ENCODE measurements around the gene HEATR1. TPM values are rescaled to one million over a fixed set of nuclear protein-coding genes. Genes with fewer than 3 reads are reported as not detected.
A peak's percentile ranks its signal among the peaks of the same experiment; 100 is the strongest.

HEATR1 gene
- total RNA-seq, 1 experiment from 2014 or later, result 21.8 TPM

DNA sequence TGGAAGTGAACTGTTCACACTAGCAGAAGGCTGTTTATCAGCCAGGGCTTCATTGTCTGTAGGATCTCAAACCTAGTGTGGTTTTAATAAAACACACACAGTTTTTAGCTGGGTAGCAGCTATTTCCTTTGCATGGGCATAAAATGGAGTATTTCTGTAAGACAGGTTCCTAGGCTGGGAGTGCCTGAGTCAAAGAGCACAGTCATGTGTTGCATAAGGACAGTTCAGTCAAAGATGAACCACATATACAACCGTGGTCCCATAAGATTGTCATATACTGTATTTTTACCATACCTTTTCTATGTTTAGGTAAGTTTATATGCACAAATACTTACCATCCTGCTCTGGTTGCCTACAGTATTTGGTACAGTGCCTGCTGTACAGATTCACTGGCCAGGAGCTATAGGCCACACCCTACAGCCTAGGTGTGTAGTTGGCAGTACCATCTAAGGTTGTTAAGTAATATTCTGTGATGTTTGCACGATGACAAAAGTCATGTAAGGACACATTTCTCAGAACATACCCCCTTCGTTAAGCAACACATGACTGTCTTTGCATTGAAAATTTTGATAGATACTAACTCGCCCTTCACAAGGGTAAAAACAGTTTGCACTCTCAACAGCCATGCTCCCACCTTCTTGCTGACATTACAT lies 63.4 kb downstream of the HEATR1 start:
- DNase-seq (ENCODE audit: low read depth), result no peak

DNA sequence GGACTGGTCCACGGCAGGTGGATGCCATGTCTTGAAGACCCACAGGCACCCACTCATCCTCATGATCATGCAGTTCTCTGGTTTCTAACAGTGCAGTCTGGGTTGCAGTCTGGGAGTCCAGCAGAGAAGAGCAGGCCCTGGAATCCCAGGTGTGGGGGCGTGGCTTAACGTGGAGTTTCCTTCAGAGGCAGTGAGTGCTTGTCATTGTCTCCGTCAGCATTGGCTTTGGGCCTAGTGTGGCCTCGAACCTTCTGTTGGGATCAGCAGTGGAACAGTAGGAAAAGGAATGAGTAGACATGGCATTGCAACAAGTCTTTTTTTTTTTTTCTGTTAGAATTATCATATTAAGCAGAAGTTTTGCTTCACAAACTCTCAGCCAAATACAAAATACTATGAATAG lies 67.8 kb downstream of the HEATR1 start:
- no peak for DNase-seq (ENCODE audit: low read depth)

DNA sequence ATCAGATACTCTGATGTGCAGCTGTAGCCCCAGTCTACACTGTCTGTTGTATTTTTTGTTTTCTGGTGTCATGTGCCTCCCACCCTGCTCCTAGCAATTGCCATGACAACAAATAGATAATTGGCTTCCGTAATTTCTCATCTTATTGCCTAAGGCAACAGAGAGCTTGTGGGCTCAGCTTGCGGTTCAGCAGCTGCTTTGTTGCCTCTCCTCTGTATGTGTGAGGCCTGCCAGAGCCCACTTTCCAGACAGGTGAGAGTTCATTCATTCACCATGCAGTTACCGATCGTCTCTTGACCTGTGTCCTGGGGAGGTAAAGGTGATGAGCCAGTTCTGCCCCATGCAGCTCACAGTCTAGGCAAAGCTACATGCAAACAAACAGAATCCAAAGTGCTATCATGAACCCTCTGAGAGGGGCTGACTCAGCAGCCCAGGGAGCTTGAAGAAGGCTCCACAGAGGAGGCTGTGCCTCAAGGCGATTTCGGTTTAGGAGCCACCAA lies 68.6 kb downstream of the HEATR1 start:
- DNase-seq (ENCODE audit: low read depth), result no peak

DNA sequence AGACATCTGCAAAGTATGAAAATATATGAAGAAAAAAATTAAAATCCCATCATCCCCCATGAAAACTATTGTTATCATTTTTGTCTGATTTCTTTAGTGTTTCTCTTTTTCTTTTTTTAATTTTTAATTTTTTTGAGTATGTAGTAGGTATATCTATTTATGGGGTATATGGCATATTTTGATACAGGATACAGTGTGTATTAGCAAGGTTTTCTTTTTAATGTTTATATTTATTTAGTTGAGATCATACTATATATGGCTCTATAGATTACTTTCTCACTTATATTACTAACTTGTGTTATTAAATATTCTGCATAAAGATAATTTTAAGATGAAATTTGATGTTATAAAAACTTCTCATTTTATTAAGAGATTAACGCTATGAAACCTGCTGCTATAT lies 69.1 kb downstream of the HEATR1 start:
- DNase-seq (ENCODE audit: low read depth), result no peak

DNA sequence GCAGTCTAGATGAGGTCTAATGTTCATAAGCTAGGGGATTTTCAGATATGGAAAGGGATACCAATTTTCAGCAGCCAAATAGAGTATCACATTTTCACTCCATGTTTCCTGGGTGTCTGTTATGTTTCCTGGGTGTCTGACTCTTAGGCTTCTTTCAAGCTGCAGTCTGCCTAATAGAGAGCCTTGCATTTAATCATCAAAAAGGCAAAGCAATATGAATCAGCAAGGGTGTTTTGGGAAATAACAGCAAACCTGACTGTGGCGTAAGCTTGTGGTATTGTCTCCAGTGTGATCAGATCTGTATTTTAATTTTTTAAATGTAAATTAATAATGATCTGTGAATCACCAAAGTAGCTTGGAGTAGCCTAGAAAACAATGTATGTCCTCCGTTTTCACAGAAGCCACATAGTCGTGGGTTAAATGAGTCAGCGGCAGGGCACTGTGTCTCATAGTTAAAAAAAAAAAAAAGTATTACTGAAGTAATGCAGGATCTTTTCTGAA lies 70.1 kb downstream of the HEATR1 start:
- DNase-seq (ENCODE audit: low read depth), result peak; percentile 74

DNA sequence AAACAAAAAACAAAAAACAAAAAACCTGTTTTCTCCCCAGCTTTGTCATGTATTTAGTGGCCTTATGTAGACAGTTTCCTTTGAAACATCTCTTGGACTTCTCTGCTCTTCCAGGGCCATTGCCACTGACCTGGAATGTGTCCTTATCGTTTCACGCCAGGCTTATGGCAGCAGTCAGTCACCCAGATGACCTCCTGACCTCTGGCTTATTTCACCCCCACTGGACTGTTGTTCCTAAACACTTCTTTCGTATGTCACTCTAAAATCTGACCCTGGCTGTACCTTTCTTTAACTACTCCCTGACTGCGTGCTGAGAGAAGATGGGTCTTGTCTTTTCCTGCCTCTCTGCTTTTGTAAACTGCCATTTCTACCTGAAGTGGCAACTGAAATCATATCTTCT lies 71.5 kb downstream of the HEATR1 start:
- DNase-seq (ENCODE audit: low read depth), result no peak

DNA sequence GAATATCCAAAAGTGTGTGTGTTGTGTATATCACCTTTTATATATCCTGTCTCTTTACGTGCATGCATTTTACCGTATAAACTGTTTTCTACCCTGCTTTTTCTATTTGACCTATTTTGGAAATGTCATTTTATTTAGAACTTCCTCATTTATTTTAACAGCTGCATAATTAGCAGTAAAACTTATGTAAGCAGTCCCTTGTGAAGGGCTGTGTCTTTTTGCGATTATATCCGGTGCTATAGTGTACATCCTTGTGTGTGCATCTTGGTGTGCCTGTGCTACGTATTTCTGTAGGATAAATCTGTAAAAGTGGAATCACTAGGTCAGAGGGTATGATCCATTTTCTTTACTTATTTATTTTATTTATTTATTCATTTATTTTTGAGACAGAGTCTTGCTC lies 73.4 kb downstream of the HEATR1 start:
- no peak for DNase-seq (ENCODE audit: low read depth)

DNA sequence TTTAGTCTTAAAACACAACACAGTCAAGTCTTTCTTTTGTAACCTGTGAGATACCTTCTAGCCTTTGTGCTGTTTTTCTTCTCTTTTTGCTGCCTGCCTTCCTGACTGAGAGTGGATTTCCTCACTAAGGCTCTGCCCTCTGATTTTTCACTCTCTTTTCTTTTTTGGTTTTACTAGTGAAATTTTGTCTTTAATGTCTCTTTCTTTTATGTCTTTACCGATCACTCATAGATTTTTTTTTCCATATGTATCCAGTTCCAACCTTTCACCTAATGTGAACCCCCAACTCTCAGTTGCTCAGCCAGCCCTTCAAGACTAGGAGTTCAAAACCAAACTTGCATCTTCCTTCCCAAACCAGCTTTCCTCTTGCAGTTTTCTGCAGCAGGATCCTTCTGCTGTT lies 74.0 kb downstream of the HEATR1 start:
- no peak for DNase-seq (ENCODE audit: low read depth)

DNA sequence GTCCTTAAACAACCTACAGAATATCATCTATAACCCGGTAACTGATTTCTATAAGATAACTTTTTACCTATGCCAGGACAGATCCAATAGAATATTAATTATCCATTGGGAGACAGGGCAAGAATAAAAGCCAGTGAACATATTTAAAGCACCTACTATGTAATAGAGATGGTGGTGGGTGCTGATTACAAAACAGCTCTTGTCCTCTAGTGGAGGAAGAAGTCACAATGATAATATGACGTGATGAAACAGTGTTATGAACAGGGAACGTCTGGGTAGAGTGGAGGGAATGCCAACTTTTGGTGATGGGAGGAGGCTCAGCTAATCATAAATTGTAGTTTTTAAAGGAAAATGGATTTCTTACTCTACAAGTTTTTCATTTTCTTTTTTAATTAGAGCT lies 78.2 kb downstream of the HEATR1 start:
- DNase-seq (ENCODE audit: low read depth), result no peak

DNA sequence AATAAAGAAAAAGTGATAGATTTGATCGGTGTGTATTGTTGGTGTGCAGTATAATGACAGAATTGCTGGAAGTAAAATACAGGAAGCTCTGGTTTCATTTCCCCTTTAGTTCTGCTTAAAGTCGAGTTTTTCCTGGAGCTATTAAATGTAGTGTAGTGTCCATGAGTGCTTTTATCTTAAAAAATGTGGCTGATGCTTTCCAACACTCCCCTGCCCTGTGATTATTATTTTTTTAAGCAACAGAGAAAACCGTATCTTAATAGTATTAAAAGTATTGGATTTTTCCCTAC lies 79.5 kb downstream of the HEATR1 start:
- no peak for DNase-seq (ENCODE audit: low read depth)

DNA sequence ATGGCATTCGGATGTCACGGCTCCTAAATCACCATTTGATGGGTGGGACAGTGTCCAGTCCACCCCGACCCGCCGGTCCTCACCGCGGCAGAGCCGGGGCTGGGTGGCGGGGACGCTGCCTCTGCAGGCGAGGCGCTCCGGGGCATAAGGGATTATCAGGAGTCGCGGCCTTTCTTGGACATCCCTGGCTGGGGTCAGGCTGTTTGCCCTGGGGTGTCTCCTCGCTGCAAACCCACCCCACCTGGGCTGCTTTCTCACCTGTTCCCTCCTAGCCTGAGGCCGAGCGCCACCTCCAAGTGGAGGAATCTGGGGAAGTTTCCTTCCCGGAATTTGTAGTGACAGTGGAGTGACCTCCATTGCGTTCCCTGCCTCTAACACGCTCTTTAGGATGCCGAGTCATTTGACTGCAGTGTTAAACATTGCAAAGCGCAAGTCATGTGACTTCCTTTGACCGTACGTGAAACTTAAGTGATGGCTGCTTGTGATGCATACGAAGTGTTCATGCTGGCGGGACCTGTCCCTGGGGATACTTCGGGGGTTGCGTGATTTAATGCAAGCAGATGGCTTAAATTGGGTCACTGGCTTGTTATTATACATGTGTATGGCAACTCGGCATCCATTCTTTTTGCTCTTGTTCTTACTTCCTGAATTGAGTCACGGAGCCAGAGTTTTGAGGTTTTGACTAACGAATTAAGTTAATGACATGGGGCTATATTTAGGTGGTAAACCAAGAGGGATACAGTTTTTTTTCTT lies 80.0 kb downstream of the HEATR1 start:
- peak; percentile 83 for DNase-seq (ENCODE audit: low read depth)

DNA sequence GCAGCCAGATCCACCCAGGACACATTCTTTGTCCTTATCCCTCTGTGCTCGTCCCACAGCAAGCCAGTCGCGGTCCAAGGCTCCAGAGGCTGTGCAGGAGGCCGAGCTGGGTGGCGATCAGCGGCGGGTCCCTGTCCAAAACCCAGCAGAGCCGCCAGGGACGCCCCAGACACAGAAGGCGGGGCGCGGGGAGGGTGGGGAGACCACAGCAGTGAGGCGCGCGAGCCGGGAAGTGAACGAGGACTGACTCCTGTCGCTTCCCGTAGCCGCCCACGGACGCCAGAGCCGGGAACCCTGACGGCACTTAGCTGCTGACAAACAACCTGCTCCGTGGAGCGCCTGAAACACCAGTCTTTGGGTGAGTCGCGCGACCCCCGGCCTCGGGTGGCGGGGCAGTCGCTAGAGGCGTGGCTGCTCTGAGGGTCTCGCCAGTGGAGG lies 80.6 kb downstream of the HEATR1 start, which contains the start of gene LGALS8:
TSS of gene LGALS8 (plus strand) at position 279 of the 438 bp plus-strand sequence. CDS start 2,089 bp downstream, outside the sequence.
- DNase-seq (ENCODE audit: low read depth), result peak; percentile 69

DNA sequence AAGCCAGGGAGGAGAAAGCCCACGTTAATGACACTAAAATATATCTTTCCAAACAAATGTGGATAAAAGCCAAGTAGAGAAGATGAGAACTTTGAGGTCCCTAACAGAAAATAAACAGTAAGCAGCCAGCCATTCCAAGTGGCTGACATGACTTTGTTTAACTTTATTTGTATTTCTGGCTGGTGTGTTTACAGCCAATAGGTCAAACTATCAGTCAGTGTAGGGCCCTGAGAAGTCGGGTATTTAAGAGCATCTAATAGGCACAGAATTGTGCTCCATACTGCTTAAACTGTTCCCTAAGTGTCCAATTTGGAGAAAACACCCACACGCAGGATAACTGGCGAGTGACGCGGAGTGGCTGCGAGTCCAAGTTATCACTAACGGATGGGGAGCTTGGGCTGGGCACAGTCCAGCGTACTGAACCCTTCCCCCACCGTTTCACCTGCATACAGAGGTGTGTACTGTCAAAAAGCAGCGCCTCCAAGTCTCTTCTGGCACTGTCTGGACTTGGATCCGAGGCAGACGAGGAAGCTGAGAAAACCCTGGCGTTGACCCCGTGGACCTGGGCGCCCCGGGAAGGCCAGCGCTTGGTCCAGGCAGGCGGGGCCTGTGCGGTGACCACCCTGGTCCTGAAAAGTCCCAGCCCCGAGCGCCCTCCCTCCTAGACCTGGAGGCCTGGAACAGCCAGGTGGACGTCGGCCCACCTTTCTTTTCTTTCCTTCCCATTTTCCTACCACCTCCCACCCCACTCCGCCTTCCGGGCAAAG lies 81.2 kb downstream of the HEATR1 start:
- no peak for DNase-seq (ENCODE audit: low read depth)

DNA sequence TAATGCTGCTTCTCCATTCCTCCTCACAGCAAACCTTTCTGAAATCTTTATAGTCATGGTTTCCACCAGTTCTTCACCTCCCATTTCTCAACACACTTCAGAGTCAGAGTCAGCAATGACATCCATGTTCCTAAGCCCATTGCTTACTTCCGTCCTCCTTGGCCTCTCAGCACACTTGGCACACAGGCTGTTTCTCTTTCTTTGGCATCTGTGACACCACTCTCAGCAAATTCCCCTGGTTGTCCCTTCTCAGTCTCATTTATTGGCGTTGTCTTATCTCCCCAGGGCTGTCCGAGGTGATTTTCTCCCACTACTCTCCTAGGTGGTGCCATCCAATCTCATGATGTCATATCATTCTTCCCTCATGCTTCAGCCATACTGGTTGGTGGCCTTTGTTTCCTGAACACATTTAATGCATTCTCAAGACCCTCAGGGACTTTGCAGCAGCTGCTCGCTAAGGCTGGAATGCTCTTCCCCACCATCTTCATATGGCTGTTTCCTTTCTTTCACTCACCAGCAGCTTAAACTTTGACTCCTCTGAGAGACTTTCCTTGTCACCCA lies 83.8 kb downstream of the HEATR1 start:
- no peak for DNase-seq (ENCODE audit: low read depth)

DNA sequence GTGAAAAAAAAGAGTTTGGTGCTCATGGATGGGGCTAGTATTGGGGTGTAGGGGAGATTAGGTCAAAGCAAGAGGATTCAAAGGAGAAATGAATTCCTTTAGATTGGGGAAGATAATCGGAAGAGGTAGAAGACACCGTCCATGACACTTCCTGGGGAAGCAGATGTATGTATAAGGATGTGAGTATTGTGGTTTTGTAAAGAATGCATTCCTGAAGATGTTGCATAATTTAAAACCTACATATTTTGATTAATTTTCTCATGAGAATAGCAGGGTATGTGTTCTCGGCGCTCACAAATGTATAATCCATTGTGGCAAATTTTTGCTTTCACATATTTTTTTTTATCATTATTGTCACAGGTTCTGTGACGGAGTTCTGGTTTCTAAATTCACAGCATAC lies 86.0 kb downstream of the HEATR1 start:
- DNase-seq (ENCODE audit: low read depth), result no peak

DNA sequence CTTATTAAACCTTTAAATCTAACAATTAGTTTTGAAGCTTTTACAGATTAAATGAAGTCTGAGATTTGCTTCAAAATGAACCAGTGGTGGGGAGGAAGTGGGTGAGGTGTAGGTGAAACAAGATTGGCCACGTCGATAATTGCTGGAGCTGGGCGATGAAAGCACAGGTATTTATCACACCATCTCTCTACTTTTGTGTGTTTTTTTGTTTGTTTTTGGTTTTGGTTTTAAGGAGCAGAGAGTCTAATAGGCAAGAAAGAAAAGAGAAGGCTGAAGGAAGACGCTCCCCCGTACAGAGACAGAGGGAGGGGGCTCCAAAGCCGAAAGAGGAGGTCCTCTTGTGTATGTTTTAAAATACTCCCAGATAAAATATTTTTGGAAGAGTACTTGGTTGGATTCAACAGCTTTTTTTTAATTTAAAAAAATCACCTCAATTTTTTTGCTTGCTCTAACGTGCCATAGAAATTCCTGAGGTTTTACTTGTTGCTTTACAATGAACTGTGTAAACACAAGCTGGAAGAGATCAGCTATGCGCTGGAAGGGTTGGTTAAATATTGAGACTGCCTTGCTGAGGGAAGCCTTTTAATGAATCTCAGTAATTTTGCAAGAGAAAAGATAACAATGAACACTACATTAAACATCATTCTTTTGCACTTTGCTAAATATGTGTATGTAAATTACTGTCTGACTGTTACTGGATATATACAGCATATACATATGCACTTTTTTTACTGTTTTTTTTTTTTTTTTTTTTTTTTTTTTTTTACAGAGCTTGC lies 87.2 kb downstream of the HEATR1 start:
- DNase-seq (ENCODE audit: low read depth), result peak; percentile 52

DNA sequence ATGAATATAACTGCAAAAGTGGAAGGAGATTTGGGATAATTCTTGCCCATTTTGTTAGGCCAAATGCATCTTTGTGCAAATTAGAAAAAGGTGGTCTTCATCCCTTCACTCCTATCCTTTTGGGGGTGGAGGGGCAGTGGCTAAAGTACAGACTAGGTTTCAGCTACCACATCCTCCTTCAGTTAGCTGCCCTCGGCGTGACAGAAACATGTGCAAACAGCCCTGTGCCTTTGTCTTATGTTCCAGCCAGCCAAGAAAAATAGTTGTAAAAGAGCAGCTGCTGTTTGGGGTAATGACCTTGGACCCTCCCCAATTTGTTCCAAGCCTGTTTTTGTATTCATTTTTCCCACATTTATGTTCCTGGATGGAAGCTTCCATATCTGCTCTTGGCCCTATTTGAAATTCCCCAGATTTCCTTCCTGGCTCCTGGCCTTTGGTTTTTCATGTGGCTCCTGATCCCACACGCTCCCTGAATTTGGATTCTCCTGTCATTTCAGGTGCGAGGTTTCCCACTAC lies 88.8 kb downstream of the HEATR1 start:
- no peak for DNase-seq (ENCODE audit: low read depth)

DNA sequence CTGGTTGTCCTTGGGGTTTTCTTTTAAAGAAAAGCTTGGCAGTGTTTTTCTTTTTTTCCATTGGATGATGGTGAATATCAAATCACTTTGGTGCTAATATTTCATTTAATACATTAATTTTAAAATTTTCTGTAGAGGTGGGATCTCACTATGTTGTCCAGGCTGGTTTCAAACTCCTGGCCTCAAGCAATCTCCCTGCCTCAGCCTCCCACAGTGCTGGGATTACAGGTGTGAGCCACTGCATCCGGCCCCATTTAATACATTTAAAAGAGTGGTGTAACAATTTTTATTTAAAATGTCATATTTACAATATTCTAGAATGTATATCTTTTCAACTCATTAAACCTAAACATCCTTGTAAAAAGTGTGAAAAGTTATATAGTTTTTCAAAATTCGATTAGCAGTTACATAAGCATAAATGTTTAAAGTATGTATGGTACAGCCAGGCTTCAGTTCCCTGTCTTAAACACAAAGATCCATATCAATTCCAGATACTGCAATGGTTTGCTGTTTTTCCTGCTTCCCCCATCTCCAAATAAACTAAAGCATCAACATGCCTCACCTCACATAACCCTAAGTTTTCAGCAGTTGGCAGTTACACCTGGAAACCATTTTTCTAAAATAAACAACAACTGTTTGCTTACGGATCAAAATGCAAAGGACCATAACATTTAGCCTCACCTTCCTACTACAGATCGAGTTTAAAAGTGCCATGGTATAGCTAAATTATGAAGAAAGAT lies 89.4 kb downstream of the HEATR1 start:
- DNase-seq (ENCODE audit: low read depth), result no peak

DNA sequence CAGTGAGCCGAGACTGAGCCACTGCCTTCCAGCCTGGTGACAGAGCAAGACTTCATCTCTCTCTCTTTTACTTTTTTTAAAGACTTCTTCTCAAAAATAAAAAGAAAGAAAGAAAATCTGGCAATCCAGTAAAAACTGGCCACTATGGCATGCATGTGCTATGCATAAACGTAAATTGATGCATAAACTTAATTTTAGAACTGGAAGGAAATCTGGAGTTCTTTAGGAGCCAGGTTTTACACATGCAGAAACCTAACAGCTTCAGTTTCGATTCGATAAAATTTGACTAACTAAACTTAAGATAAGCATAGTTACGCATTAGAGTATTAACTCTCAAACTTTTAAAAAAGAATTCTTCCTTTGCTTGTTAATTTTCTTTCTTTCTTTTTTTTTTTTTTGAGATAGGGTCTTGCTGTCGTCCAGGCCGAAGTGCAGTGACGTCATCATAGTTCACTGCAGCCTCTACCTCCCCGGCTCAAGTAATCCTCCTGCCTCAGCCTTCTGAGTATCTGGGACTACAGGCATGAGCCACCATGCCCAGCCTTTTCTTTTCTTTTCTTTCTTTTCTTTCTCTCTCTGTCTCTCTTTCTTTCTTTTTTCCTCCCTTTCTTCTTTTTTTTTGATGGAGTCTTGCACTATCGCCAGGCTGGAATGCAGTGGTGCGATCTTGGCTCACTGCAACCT lies 92.4 kb downstream of the HEATR1 start:
- DNase-seq (ENCODE audit: low read depth), result no peak
